Fibroblast of peridontal ligament (primary cell): ENCODE data around the gene MRM3.
A peak's percentile ranks its signal among the peaks of the same experiment; 100 is the strongest.
"Not testable (repeated sequence)": the region's sequence is repeated elsewhere in the genome, so short reads cannot be mapped to it uniquely, and the experiment has no call there.

ENCODE experiments used
- DNase-seq: peaks from one replicate; pipeline ENCODE4 v3.0.0-alpha.2; 2010; ENCODE audit errors: extremely low read depth

MRM3 gene

DNA sequence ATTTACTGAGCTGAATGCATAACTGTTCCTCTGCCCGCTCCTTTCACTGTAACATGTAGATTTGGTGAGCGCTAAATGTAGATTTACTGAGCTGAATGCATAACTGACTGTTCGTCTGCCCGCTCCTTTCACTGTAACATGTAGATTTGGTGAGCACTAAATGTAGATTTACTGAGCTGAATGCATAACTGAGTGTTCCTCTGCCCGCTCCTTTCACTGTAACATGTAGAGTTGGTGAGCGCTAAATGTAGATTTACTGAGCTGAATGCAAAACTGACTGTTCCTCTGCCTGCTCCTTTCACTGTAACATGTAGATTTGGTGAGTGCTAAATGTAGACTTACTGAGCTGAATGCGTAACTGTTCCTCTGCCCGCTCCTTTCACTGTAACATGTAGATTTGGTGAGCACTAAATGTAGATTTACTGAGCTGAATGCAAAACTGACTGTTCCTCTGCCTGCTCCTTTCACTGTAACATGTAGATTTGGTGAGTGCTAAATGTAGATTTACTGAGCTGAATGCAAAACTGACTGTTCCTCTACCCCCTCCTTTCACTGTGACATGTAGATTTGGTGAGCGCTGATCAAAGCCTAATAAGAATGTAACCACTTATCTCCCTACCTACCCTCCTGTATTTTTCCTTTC lies 26.7 kb upstream of the MRM3 start:
- DNase-seq: not testable (repeated sequence)

DNA sequence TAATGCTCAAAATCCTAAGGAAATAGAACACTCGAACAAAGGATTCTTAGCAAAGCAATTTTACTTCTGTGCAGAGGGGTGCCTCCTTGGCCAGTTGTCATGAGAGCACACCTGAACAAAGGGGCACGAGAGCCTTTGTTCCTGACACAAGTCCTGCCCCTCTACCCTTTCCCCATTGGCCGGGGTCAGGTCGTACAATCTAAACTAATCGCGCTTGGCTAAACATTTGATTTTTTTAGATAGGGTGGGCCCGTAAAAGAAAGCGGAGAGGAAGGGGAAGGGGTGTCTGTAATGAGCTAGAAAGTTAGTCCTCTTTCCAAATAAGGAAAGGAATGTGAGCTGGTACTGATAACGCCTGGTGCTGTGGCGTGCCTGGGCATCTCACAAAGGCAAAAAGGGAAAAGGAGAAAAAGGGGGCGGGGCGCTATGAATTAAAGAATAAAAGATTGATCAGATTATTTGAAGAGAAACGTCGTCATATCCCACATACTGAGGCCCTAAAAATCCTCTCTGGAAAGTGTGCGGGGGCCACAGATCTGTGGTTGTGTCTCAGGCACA lies 26.1 kb upstream of the MRM3 start:
- DNase-seq: not testable (repeated sequence)

DNA sequence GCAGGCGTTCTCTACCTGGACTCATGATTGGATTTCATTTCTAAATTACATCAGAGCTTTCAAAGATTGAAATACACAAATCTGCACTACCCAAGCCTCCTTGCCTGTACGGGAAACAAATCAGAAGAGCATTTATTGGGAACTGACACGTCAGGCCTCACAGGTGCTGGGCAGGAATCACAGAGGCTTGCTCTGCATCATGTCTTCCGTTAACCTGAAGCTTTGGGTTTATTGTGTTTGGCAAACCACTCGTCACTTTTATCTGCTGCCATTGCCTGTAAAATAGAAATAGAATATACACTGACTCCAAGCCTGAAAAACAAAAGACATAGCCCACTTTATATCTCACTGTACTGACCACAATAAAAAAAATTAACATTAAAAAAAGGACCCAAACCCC lies 22.2 kb upstream of the MRM3 start:
- DNase-seq: no peak

DNA sequence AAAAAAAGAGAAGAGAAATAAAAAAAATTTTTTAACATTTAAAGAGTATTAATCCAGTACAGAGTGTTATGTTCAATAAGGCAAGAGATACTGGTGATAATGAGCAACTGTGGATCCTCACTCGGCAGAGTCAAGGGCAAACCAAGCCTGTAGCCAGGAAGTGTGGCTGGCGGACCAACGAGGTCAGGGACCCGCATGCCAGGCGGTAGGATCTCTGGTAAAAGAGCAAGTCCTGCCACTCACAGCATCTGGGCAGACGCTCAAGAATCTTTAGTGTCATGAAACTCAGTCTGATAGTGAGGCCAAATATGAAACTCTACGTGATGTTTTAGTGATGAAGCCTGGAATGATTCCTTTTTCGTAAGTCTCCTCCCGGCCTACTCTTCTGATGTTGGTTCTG lies 21.8 kb upstream of the MRM3 start:
- no peak for DNase-seq

DNA sequence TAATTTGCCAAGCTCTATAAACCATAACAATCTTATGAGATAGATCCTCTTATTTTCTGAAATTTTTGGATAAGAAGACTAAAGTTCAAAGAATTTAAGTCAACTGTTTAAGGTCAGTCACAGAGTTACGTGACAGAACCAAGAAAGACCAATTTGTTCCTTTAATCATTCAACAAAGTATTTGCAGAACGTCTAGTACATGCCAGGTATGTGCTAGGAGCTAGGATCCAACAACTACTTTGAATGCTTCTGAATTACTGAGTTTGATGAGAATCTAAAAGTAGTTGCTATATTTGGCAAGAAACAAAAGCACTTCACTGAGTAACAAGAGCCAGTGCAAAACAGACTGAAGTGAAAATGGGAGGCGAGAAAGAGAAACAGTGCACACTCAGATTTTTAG lies 15.1 kb upstream of the MRM3 start:
- no peak for DNase-seq

DNA sequence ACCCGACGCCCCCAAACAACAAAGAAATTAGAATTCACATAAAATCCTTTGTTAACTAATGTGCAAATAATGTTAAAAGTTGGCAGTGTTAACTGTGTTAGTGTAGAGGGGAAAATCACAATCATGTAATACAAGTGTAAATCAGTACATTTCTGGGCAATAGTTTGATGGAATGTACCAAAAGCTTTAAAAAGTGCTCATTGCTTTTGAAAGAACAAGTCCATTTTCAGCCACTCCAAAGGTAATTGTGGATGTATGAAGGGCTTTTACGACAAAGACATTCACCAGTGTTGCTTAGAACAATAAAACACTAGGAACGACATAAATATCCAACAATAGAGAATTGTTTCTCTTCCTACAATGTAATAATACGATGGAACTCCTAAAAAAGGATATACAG lies 9.1 kb upstream of the MRM3 start:
- no peak for DNase-seq

DNA sequence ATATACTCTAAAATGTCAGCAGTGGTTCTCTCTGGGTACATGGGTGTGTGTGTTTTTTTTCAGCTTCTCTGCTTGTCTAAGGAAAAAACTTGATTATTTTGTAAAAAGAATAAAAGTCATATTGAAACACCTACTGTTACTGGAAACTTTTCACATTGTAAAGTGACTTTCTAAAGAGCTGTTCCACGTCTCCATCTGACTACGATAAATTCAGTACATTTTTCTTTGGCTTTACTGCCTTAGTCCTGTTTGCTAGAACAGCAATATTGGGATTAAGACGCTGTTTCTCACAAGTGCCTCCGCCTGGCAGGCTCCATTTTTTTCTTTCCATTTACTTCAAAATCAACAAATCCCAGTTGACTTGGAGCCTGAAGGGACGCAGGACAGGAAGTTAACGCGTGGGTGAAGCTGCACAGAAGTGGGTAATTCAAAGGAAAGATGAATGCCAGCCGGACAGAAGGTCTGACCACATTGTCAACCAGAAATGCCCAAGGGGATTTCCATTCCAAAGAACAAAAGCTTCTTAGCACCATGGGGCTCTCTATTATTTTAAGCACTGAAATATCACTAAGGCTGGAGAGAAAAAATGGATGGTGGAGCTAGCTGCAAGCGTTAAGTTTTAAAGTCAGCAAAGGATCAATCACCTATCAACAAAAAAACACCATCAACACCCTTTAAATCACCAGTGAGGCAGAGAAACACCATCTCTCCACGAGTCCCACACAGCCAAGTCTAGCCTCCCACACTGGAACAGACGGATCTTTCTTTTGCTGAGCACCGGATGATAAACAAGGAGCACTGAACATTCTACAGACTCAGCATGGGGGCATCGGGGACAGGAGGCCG lies 8.5 kb upstream of the MRM3 start:
- DNase-seq: no peak

DNA sequence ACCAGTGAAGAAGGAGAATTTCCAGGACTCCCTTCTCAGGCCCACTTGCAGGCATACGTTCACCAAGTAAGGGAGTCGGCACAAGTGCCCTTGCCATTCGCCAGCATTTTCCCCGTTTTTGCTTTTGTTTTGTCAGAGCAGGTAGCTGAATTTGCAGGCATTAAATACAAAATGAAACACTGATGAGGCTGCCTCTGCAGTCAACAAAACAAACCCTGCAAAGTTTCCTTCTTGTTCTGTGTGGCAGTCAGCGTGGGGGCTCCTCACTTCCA lies 7.9 kb upstream of the MRM3 start:
- no peak for DNase-seq

DNA sequence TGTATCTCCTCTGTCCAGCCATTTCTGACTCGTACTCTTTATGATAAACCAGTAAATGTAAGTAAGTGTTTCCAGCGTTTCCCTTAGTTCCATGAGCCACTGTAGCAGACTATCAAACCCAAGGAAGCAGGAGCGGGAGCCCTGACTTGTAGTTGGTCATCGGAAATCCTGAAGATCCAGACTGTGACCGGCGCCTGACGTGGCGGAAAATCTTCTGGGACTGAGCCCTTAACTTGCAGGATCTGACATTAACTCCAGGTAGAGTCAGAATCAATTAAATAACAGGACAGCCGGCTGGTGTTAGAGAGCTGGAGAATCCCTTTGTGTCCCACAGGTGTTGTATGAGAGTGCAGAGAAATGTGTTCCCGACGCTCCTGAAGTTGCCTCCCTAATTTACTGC lies 4.1 kb upstream of the MRM3 start:
- DNase-seq: no peak

DNA sequence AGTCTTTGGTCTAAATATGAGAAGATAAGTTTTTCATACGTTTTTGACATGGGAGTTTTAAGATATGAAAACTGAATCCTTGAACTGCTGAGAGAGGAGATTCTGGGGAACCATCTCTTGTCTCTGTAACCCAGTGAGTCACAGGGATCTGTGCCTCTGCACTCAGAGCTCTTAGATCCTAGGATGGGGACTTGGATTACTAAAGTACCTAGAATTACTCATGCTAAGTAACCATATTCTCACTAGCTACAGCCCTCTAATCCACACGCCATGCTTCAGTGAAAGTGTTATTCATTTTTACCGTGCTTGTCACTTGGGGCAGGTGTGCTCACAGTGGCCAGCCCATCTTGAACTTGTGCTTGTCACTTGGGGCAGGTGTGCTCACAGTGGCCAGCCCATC lies 2.0 kb downstream of the MRM3 start:
- DNase-seq: no peak

DNA sequence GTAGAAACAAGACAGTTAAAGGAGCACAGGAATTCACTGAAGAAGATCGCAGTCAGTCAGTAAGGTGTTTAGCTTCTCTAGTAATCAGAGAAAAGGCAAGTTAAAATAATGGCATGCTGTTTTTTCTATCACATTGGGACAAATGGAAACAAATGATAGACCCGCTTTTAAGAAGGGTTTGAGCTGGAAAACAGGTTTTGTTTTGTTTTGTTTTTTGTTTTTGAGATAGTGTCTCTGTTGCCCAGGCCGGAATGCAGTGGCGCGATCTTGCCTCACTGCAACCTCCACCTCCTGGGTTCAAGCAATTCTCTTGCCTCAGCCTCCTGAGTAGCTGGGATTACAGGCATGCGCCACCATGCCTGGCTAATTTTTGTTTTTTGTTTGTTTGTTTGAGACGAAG lies 3.7 kb downstream of the MRM3 start:
- not testable (repeated sequence) for DNase-seq

DNA sequence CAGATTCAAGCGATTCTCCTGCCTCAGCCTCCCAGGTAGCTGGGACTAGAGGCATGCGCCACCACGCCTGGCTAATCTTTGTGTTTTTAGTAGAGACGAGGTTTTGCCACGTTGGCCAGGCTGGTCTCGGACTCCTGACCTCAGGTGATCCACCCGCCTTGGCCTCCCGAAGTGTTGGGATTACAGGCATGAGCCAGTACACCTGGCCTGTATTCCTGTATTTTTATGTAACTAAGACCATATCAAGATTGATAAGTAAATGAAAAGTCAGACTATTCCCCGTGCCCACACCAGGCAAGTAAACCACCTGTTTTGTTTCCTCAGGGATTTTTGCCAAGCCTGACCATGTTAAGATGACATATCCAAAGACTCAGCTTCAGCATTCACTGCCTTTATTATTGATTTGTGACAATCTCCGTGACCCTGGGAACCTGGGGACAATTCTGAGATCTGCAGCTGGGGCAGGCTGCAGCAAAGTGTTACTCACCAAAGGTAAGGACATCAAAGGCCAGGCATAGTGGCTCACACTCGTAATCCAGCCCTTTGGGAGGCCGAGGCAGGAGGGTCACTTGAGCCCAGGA lies 5.6 kb downstream of the MRM3 start:
- no peak for DNase-seq

DNA sequence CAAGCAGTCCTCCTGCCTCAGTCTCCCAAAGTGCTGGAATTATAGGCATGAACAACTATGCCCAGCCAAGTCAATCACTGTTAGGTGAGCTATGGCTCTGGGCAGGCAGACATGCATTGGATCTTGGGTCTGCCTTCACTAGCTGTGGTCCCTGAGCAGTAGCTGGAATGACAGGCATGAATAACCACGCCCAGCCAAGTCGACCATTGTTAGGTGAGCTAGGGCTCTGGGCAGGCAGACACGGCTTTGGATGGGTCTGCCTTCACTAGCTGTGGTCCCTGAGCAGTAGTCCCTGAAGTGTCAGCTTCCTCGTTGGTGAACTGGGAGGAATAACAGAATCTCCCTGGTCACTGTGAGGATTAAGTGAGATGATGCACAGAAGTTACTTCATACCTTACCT lies 6.4 kb downstream of the MRM3 start:
- DNase-seq: no peak

DNA sequence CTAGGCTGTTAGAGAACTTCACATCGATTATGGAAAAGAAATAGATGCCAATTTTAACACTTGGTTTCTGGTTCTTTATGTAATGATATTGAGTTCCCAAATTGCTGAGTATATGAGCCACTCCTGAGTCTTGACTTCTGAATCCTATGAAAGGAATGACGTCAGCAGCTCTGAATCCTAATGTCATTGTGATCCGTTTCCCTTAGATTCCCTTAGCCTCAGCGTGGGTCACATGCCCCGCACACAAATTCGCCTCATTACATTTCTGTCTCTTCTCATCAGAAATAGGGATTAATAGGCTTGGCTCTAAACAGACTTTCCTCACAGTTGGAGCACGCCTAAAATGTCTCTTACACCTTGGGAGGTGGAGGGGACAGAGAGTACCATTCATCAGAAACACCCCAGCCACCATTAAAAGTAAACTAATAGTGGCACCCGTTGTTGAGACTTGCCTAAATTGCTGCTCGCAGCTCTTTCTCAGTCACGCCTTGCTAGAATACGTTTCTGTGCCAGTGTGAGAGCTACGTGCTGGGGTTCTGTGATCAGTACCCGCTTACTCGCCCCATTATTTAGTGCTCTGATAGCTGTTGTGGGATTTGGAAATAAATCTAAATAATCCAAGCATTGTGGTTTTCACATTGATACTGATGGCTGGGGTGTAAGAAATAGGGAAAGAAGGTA lies 7.1 kb downstream of the MRM3 start:
- no peak for DNase-seq

DNA sequence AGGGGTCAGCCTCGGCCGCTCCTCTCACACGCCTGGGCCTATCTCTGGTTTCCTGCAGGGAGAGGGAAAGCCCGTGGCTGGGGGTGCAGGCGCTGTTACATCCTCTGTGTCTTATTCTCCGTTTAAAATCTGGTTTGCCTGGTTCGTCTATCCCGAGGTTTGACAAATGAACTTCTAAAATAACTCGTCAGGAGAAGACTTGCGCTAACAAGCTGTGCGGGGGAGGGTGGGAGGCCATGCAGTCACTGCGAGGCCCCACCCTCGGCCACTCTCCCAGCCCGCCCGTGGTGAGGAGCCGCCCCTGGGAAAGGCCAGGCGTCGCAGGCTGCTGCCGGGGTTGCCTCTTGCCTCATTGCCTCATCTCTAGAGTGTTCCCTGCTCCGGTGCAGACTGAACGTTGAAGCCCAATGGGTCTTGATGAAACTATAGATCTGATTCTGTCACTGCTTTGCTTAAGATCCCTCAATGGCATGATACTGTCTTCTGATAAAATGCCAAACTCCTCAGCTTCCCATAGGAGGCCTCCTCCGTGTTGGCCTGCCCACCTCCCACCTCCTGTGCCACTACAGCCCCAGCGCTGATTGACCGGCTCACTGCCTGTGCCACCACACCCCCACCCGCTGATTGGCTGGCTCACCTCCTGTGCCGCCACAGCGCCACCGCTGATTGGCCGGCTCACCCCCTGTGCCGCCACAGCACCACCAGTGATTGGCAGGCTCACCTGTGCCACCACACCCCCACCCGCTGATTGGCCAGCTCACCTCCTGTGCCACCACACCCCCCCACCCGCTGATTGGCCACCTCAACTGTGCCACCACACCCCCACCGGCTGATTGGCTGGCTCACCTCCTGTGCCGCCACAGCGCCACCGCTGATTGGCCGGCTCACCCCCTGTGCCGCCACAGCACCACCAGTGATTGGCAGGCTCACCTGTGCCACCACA lies 8.0 kb downstream of the MRM3 start:
- DNase-seq: not testable (repeated sequence)

DNA sequence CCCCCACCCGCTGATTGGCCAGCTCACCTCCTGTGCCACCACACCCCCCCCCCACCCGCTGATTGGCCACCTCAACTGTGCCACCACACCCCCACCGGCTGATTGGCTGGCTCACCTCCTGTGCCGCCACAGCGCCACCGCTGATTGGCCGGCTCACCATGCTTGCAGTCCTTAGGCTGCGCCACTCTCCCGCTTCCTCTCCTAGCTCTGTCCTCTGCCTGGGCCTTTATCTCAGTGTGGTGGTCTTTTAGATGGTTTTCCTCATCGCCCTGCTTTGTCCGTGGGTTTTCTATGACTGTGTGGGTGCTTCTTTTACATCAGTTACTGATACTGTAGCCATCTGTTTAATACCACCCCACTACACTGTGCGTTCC lies 8.7 kb downstream of the MRM3 start:
- not testable (repeated sequence) for DNase-seq

DNA sequence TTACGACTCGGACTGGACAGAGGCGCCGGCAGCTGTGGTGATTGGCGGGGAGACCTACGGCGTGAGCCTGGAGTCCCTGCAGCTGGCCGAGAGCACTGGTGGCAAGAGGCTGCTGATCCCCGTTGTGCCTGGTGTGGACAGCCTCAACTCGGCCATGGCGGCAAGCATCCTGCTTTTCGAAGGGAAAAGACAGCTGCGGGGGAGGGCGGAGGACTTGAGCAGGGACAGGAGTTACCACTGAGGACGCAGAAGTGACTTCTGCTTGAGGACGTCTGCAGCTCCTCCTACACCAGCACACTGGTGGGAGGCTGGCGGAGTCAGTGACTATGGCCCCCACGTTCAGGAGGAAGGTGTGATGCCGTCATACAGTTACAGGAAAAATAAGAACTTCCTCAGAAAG lies 9.7 kb downstream of the MRM3 start:
- no peak for DNase-seq

DNA sequence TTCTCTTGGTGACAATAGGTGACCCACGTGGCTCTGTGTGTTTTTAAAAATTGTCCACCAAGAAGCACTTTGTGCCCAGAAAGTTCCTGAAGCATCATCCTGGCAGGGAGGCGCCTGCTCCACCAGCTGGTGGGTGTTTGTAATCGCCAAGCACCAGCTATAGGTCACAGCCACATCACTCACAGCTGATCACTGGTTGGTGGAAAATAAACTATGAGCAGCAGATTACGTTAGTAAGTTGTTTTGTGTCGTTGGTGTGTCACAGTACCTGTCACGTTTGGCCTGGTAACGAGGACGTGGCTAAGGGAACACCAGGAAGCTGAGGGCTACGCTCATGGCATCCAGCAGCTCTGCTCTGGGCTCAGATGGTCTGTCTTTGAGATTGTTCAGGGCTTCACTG lies 10.1 kb downstream of the MRM3 start:
- peak; percentile 28 for DNase-seq

DNA sequence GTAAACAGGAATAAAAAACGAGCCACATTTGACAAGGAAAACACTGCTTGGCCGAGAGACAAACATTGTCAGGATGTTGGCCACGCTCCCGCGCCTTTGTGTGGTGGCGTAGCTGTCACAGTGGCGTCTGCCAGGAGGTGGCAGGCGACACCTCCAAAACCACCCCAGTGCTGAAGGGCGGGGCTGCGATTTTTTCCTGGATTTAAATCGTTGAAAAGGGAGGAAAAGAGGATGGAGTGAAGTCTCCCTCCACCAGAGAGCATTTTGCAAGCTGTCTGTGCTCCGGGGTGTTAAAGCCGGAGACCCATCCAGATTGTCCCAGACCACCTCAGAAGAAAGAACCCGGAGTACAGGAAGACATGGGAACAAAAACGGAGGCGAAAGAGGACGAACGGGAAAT lies 12.7 kb downstream of the MRM3 start:
- peak; percentile 81 for DNase-seq

DNA sequence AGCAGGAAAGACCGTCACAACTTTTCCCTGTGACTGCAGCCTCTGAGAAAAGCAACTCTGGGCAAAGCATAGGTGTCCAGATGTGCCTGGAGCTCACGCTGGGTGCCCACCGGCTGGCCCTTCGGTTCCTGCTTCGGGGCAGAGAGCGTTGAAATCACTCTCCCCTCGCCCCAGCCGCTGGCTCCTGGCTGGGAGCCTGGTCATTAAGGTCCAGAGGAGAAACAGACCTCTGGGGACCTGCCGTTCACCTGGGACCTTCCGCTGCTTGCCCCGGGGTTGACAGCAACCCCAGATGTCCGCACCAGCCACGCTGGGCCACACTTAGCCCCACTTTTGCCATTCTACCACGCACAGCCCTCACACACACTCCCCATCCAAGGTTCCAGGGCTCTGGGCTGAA lies 13.1 kb downstream of the MRM3 start:
- DNase-seq: no peak

DNA sequence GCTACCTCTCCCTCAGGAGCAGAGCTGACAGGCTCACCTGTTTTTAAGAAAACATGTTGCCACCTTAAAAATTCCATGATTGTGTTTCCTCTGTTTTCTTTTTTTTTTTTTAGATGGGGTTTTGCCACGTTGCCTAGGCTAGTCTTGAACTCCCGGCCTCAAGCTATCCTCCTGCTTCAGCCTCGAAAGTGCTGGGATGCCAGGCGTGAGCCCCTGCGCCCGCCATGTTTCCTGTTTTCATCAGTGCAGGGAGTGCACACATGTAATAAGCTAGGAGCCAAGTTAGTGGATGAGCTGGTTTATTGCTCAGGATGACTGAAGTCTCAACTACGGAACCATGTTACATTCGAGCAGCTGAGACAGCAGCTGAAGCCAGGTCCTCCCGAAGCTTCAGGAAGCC lies 13.6 kb downstream of the MRM3 start:
- no peak for DNase-seq

DNA sequence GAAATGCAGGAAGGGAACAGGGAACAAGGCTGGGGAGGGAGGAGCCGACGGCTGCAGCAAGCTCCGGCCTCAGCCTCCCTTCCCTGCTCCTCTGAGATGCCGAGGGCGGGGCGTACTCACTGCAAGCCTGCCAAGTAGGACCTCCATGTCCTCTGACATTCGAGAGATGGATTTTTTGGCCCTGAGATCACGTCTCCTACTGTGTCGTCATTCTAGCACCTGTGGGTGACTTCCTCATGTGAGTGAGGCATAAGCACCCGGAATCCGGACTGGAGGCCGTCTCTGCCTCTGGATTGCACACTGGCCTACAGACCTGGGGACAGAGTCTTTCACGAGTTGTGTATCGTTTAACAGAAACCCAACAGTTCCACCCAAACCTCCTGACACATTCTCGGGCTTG lies 14.5 kb downstream of the MRM3 start:
- DNase-seq: no peak
